NCI-H2029 treated with DMSO at 0.1 percent for 48 hours (cell line): Measurements from ENCODE around the gene IL17RE.
A peak's percentile ranks its signal among the peaks of the same experiment; 100 is the strongest.

ENCODE experiments used
- DNase-seq: peaks from one replicate; lab custom pipeline; 2025; lab: John Stamatoyannopoulos, UW

IL17RE gene

GRCh38 chr3:9903904-9904303 is 1.3 kb downstream of the IL17RE start:
- peak; percentile 32 for DNase-seq

DNA sequence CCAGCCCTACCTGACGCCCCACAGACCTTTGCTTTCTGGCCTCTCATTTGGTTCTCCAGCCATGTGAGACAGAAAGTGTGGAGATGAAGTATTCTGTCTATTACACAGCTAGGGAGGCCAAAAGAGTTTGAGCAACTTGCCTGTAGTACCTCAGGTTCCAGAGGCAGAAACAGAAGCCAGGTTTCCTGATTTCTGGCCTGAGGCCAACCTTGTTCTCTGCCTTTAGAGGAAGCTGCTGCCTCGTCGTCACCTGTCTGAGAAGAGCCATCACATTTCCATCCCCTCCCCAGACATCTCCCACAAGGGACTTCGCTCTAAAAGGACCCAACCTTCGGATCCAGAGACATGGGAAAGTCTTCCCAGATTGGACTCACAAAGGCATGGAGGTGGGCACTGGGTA is 3.8 kb downstream of the IL17RE start:
- DNase-seq: peak; percentile 48

GRCh38 chr3:9908286-9908685 is 5.6 kb downstream of the IL17RE start:
- no peak for DNase-seq

DNA sequence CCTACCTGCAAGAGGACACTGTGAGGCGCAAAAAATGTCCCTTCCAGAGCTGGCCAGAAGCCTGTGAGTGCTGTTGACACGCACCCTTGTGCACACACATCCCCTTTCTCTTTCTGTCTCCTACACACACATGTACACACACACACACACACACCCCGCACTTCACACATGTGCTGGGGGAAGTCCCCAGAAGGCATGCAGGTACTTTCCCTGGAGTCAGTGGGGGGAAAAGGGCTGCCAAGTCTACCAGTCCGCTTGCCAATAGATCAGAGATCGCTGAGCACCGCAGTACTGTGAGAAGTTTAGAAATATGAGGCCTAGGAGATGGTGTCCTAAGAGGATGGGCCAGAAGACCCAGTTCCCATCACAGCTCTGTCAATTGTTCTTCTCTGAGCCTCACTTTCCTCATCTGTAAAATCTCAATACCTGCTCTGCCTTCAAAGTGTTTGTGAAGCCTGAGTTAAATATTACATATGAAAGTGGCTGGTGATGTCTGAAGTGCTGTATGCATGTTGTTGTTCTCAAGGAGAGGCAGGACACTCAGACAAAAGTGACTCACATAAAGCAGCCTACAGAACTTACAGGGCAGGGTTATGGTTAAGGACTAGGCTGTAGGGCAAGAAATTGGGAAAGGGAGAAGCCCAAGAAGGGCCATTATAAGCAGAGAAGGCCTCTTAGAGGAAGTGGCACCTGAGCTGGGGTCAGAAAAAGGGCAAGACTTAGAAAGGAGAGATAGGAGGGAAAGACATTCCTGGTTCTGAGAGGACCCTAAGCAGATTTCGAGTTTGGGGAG is 6.8 kb downstream of the IL17RE start:
- DNase-seq: no peak

DNA sequence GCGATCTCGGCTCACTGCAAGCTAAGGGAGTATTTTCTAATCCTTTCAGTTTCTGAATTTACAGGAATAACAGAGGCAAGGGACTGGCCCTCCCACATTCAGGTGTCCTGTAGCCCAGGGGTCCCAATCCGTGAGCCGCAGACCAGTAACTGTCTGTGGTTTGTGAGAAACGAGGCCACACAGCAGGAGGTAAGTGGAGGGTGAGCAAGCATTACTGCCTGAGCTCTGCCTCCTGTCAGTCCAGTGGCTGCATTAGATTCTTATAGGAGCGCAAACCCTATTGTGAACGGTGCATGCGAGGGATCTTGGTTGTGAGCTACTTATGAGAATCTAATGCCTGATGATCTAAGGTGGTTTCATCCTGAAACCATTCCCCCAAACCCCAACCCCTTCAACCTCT is 9.2 kb downstream of the IL17RE start:
- DNase-seq: no peak

DNA sequence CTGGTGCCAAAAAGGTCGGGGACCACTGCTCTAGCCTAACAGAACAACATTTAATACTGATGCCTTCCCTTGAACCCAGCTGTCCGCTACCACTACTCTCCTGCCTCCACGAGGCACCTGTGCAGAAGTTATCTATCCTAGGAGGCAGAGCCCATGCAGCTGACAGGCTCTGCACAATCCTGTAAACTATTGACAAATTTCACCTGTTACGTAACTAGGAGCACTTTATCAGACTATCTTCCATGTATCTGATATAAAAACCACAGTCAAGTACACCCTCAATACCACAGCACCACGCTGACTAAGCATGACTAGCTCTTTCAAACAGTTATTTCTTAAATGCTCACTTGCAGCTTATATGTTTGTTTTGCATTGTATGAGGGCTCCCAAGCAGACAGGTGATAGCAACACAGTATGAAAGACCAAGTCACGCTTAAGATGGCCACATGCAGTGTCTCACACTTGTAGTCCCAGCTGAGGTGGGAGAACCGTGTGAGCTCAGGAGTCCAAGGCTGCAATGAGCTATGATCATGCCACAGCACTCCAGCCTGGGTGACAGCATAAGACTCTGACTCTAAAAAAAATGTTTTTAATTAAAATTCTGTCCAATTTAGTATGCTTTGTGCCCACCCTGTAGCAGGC is 9.8 kb downstream of the IL17RE start:
- no peak for DNase-seq

DNA sequence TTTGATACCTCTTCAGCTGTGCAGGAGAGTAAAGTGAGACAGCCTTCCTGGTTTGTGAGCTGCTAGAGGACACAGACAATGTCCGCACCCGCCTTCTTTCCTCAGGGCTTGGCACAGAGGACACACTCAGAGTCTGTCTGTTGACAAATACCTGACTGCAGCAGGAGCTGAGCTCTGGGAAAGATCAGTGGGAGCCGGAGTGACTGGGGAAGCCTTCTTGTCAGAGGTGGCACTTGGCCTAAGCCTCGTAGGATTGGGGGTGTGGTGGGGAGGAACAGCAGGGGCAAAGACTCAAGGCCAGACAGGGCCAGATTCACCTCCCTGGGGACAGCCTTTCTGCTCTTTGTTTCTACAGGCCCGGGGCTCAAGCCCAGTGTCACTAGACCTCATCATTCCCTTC is 11.0 kb downstream of the IL17RE start:
- peak; percentile 69 for DNase-seq

DNA sequence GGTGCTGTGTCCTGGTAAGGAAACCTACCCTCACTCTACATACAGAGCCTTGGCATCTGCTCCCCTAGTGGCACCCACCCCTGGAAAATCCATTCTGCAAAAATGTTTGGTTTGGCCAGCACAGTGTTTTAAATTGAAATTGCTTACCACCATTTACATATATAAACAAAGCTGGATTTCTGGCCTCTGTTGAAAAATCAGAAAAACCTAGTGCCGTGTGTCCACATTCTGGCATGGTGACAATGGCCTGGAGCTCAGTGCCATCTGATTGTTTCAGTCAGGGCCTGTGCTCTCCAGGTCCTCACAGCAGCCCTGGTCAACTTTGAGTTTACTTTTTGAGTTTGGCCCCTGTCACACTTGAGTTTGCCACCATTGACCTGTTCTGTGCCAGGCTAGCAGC is 11.4 kb downstream of the IL17RE start:
- no peak for DNase-seq

- no peak for DNase-seq
Measured at GRCh38 chr3:9914559-9915253, 12.1 kb downstream of the IL17RE start.

DNA sequence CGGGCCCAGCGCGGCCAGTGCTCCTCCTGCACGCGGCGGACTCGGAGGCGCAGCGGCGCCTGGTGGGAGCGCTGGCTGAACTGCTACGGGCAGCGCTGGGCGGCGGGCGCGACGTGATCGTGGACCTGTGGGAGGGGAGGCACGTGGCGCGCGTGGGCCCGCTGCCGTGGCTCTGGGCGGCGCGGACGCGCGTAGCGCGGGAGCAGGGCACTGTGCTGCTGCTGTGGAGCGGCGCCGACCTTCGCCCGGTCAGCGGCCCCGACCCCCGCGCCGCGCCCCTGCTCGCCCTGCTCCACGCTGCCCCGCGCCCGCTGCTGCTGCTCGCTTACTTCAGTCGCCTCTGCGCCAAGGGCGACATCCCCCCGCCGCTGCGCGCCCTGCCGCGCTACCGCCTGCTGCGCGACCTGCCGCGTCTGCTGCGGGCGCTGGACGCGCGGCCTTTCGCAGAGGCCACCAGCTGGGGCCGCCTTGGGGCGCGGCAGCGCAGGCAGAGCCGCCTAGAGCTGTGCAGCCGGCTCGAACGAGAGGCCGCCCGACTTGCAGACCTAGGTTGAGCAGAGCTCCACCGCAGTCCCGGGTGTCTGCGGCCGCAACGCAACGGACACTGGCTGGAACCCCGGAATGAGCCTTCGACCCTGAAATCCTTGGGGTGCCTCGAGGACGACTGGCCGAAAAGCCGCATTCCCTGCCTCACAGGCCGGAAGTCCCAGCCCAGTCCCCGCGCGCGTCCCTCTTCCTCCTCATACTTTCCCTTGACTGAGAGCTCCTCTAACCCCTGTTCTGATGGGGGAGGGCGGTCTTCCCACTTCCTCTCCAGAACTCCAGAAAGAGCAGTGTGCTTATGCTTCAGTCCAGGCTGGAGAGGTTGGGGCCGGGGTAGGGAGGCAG is 12.8 kb downstream of the IL17RE start:
- DNase-seq: peak; percentile 83

GRCh38 chr3:9916346-9916733 is 13.7 kb downstream of the IL17RE start:
- DNase-seq: no peak

DNA sequence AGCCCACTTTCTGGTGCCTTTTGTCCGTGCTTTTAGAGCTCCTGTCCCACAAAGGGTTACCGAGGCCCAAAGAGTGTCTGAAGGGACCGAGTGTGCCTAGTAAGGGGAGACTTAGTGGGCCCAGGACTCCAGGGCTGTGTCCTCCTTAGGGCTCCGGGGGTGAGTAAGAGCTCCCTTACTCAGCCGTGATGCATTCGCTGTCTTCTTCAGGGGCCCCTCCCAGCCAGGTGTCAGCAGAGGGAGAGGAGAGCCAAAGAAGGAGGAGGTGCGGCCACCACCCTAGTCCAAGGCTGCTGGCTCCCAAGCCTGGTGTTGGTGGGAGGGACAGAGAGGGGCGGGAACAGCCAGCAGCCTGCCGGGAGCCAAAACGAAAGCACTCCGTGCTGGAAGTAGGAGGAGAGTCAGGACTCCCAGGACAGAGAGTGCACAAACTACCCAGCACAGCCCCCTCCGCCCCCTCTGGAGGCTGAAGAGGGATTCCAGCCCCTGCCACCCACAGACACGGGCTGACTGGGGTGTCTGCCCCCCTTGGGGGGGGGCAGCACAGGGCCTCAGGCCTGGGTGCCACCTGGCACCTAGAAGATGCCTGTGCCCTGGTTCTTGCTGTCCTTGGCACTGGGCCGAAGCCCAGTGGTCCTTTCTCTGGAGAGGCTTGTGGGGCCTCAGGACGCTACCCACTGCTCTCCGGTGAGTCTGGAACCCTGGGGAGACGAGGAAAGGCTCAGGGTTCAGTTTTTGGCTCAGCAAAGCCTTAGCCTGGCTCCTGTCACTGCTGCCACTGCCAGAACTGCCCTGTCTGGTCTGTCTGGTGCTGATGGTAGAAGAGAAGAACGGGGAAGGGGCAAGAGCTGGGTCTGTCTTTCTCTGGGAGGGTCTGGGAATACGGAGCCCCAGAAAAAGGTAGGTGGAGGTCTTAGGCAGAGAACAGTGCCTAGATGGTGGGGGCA is 14.4 kb downstream of the IL17RE start, which contains the start of gene IL17RC:
IL17RC (plus strand) TSS at position 365 of the 947 bp plus-strand sequence; CDS start at position 583, 218 bp downstream.
- peak; percentile 90 for DNase-seq

- no peak for DNase-seq
Measured at GRCh38 chr3:9917820-9918219, 15.2 kb downstream of the IL17RE start.

GRCh38 chr3:9918261-9919038 is 15.8 kb downstream of the IL17RE start:
- no peak for DNase-seq

- no peak for DNase-seq
Measured at GRCh38 chr3:9928158-9928557, 25.5 kb downstream of the IL17RE start.

- no peak for DNase-seq
Measured at GRCh38 chr3:9930804-9931418, 28.3 kb downstream of the IL17RE start.

DNA sequence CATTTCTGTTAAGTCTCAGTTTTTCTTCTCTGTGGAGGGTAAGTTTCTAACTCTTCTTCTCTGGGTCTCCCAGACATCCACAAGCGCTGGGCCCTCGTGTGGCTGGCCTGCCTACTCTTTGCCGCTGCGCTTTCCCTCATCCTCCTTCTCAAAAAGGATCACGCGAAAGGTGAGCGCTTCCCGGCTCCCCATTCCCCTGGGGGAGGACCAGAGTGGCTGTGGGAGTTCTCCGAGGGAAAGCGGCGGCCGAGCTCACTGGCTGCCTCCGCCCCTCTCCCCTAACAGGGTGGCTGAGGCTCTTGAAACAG is 29.8 kb downstream of the IL17RE start:
- DNase-seq: no peak

GRCh38 chr3:9932843-9933560 is 30.4 kb downstream of the IL17RE start:
- peak; percentile 74 for DNase-seq
